GM12872 (cell line): ENCODE measurements around the gene GNE.
A peak's percentile ranks its signal among the peaks of the same experiment; 100 is the strongest.

Source experiments
- CTCF ChIP-seq: IDR thresholded peaks from 3 replicates; pipeline ENCODE4 v1.5.1; 2011; ENCODE audit warnings: low read depth, mild to moderate bottlenecking, low read length, moderate library complexity; ENCODE audit not compliant: insufficient read depth

Gene GNE

GRCh38 chr9:36258996-36259533, 817 bp upstream of the GNE start:
- no peak for TF ChIP-seq CTCF

GRCh38 chr9:36251428-36251827, 6.8 kb downstream of the GNE start:
- no peak for TF ChIP-seq CTCF

GRCh38 chr9:36250079-36250478, 8.2 kb downstream of the GNE start:
- TF ChIP-seq CTCF = no peak

- TF ChIP-seq CTCF = no peak
Observed at GRCh38 chr9:36249189-36249588, 9.1 kb downstream of the GNE start.

GRCh38 chr9:36248061-36248460, 10.2 kb downstream of the GNE start:
- peak; percentile 30; the same call in 1 of the 3 replicates for TF ChIP-seq CTCF

GRCh38 chr9:36247356-36247755, 10.9 kb downstream of the GNE start:
- TF ChIP-seq CTCF = no peak

GRCh38 chr9:36245906-36246305, 12.3 kb downstream of the GNE start:
- no peak for TF ChIP-seq CTCF
